ENCODE results near the gene AKAP1.

Gene AKAP1

DNA sequence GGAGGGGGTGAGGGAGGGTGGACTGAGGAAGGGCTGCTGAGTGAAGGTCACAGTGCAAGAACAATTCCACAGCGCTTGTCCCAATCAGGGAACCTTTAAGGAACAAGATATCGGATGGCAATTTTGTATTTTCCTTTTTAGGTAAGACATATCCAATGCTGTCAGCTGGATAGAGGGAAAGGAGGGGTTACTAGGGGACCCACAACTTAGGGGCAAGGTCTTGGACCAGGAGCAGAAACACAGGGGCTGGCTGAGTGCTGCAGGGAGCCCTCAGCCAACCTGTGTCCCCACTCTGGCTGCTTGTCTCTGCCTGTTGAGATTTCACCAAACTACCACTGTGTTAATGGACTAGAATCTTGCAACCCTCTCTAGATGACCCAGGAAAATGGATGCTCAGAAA lies 47.6 kb downstream of the AKAP1 start:
- no peak for DNase-seq

DNA sequence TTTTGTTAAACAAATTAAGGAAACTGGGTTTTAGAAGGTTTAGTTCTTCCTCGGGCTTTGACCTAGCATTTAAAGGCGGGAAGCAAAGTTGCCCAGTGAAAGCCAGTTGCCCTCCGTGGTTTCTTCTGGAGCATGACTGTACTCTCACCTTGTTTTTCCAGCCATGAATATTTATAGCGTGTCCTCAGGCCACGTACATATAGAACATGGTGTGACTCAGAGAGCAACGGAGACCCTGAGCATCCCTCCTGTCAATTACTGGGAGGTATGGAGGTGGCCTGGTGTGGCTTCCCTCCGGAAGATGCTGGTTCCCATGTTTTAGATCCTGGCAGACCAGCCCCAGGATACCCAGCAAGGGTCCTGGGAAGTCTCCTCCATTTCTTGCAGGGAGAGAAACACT lies 48.4 kb downstream of the AKAP1 start:
- DNase-seq = no peak

DNA sequence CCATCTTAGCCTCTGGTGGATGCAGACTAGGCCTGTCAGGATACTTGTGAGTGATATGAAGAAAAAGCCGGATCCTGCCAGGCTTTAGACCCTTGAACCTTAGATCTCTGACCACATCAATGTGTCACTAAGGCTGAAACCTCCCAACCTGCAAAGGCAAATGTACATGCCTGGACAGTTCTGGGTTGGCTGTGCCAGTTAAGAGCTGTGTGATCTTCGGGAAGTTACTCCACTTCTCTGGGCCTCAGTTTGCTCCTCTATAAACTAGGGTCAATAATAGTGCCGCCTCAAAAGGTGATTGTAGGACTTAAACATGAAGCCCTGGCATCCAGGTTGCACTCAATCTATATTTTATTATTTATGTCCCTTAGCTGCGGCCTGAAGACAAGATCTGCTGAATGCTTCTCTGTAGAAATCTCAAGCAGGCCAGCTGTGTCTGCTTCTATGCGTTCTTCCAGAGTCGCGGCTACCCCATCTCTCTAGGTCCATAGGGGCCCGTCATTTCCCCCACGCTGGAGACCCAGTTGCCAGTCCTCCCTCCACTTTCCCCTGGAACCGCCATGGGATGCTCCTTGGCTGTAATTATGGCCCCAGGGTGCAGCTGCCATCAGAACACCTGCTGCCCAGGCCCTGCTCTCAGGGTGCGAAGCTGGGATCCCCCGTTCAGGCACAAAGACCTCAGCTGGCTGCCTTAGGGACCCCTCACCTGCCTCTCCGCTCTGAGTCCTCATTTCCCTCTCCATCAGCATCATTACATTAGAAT lies 50.2 kb downstream of the AKAP1 start:
- DNase-seq = no peak

DNA sequence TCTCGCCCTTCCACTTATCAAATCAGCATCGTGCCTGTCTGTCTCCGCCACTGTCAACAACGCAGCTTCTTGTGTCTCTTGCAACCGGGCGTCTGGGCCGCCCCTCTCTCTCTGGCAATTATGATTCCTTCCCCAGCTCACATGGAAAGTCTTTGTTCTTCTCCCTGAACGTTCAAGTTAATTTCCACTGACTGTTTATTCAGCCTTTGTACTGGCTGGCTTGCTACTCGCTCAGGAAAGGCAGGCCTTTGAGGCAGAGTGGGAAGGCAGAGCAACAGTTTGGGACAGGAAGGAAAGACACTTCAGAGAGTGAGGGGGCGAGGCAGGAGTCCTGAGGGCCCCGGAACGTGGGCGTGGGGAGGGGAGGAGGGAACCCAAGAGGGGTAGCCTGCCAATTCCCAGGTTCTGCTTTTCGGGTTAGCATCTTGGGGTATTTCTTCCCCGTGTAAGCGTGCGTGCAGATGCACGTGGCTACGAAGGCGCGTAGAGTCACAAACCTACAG lies 50.8 kb downstream of the AKAP1 start:
- no peak for DNase-seq

DNA sequence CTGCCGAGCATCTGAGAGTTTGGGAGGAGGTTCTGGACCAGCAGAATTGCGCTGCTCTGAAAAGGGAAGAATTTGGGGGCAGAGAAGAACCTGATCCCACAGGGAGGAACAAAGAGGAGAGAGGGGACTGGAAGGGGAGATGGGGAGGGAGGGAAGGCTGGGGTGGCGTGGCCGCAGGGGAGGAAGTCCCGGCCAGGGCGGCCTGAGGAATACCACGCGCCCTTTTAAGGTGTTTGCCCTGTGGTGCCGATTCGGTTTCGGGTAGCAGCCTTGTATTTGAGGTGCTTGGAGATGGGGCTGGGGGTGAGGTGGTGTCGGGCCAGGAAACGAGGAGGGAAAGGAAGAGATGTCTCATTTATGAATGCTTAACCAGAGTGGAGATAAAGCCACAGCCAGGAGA lies 51.3 kb downstream of the AKAP1 start:
- no peak for DNase-seq

DNA sequence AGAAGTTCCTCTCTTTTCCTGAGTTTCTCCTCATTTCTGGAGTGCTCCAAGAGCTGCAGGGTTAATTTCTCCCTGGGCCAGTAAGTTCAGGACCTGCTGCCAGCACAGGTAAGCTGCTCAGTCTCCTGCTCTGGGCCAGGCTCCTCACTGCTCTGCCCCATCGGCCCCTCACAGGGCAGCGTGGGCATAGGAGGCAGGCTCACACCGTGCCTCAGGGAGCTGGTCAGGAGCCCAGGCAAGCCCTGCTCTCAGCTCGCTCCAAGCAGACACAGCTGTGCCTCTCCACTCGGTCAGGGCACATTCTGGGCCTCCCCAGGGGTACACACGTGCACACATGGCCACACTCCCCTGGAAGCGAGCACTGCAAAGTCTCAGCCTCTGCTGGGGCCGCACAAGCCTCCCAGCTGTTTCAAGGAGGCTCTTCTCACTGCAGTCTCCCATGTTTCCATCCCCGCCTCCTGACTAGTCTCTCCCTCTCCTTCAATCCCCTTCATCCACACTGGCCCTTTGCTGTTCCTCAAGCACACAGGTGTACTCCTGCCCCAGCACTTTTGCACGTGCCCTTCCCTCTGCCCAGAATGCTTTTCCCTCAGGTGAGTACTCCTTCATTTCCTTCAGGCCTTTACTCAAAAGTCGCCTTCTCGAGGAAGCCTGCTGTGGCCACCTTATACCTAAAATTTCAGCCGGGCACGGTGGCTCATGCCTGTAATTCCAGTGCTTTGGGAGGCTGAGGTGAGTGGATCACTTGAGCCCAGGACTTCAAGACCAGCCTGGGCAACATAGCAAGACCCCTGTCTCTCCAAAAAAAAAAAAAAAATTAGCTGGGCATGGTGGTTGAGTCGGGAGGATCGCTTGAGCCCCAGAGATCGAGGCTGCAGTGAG lies 53.2 kb downstream of the AKAP1 start:
- no peak for DNase-seq

DNA sequence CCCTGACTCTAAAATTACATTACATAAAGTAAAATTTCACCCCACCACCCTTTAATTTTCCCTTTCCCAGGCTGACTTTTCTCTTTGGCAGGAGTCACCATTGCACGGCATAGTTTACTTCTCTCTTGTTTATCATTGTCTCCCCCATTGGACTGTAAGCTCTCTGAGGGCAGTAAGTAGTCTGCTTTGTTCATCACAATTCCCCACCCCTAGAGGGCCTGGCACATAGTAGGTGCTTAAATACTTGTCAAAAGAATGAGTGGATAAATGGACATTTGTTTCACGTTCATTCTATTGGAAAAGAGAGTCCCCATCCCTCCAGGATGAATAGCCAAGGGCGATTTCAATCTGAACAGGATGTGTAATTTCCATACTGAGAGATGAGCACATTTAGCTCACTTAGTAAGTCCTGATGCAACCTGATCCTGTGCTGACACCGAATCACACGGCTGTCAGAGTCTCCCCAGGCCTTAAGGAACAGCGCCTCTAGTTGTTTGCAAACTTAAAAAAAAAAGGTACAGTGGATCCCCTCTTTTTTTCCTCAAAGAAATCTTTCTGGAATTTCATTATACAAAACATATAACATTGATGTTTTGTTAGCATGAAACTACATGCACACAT lies 54.0 kb downstream of the AKAP1 start:
- no peak for DNase-seq

DNA sequence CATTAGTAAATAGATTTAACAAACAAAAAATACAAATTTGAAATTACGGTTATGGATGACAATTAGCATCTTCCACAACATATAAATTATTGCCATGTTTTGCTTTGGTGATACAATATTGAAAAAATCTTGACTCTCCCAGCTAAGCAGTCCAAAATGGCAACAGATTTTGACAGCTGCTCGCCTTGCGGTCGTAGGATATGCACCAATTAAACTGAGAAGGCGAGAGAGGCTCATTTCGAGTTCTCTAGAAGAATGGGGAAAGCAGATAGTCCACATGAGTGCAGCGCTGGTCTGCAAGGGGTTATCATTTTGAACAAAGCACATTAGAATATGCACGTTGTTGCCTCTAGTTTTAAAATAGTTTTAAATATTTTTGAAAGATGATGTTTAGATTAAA lies 55.3 kb downstream of the AKAP1 start:
- DNase-seq = no peak

DNA sequence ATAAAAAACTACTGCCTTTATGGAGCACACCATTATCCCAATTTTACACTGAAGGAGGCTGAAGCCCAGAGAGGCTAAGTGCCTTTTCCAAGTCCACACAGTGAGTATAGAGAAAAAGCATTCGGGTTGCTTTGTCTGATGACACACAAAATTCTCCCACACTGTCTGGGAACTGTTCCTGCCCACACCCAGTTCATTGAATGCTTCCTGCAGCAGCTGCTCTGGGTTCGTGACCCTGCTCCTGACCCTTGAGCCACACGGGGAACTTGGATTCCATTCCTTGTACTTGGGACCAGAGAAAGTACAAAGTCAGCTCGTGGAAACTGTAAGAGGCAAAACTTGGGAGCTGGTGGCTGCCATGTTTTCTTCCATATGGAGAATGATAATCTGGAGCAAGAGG lies 57.9 kb downstream of the AKAP1 start:
- DNase-seq = no peak

DNA sequence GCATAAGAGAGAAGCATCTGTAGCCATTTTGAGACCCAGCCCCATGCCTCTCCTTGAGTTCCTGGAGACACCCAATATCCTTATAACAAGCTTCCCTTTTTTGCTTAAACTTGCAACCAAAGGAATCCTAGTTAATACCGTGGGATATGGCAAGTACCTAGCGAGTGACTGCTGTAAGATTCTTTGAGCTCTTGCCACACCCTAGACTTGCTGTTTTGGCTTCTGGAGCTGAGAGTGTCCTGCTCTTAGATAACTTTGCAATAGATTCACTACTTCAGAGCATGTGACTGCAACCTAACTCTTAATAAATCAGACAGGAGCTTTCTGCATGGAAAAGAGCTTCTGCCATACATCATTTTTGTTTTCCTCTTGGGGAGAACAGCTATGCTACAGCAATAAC lies 58.3 kb downstream of the AKAP1 start:
- no peak for DNase-seq

DNA sequence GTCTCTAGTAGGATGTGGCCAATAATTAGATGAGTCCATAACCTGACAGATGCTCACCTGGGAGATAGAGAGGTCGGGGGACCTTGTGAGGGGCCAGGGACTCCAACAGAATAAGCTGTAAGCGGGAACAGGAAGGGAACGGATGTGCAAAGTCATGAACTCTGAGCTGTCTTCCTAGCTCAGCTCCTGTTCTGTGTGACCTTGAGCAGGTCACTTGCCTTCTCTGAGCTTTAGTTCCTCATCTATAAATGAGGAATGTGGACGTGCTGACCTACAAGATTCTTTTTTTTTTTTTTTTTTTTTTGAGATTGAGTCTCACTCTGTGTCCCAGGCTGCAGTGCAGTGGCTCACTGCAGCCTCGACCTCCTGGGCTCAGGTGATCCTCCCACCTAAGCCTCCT lies 58.9 kb downstream of the AKAP1 start:
- DNase-seq = no peak

DNA sequence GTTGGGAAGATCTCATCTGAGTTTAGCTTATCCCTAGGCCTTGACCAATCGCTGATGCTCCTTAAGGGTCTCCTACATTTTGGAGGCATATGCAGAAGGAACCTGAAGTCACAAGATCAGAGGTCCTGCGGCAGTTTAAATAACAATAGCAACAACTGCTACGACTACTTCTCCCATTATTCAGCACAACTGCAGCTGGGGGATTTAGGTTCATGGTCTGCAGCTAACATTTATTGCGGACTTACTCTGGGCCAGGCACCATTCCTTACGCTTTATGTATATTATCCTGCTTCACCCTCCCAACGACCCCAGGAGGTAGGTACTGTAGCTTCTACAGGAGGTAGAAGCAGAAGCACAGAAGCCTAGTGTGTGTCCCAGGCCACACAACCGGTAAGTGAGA lies 59.5 kb downstream of the AKAP1 start:
- no peak for DNase-seq

DNA sequence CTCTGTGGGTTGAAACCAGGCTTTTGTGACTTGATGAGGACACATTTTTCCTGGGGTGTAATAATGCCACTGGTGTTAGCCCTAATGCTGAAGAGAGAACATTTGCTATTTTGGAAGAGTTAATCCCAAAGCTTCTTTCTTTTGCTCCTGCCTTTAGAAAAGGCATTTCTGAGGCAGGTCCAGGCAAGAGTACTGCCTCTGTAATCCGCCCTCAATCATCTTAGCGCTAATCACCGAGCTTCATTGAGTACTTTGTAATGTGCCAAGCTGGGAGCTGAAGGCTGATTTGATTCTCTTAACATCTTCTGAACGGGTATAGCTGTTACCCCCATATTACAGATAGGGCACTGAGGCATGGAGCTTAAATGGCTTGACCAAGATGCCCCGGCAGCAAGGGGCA lies 60.3 kb downstream of the AKAP1 start:
- DNase-seq = no peak

DNA sequence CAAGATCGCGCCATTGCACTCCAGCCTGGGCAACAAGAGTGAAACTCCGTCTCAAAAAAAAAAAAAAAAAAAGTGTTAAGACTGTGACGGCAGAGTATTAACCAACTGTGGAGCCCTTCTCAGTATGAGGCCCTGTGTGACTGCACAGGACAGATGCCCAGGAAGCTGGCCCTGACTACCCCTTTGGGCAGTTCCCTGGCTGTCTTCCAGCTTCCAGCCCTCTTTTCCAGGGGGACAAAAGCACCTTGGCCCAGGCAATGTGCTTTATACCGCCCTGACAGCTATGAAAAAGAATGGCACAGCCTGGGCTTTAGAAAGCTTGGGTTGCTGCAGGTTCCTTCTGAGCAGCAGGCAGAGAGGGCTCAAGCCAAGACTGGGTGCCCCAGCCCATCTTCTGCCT lies 61.2 kb downstream of the AKAP1 start:
- no peak for DNase-seq

DNA sequence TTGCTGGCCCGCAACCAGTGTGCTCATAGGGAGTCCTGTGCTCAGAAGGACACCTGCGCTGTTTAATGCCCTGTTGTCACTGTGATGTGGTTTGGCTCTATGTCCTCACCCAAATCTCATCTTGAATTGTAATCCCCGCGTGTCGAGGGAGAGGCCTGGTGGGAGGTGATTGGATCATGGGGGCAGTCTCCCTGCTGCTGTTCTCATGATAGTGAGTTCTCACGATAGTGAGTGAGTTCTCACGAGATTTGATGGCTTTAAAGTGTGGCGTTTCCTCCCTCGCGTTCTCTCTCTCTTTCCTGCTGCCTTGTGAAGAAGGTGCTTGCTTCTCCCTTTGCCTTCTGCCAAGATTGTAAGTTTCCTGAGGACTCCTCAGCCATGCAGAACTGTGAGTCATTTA lies 66.8 kb downstream of the AKAP1 start:
- no peak for DNase-seq

DNA sequence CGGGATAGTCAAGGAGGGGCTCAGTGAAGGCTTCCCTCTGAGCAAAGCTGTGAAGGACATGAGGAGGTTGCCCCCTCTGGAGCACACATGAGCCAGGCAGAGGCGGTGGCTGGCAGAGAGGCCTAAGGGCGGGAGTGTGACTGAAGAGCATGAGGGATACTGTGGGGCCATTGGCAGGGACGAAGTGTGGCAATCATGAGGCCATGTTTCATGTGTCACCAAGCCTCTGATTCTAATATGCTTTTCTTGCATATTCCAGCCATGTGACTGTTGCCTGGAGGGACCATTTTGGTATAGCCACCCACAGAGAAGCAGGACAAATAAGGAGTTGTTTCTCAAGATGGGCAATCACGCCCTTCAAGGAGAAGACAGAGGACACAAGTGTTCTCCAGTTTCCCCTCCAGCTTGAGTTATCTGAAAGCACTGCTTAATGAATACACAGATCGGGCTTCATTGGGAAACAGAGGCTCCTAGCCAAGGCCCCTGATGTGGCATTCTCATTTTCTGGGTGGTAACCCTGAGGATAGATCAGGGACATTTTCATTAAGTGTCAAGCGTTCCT lies 68.0 kb downstream of the AKAP1 start:
- DNase-seq = no peak

DNA sequence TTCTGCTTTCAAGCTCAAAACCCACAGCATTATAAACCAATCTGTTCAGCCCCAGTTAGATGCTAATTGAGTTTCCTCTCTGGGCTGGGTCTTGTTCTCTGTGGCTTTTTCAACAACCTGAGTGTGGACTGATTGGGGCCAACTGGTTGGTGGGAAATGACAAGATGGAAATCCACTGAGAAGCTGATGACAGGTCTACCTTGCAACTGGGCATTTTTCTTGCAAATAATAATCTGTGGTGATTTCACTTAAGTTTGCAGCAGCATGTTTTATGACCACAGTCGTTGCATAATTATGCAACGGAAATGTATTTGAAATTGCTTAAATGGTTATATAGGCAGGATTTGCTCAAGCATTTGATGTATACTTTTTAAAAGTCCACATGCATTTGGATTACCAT lies 69.9 kb downstream of the AKAP1 start:
- DNase-seq = peak; percentile 8

DNA sequence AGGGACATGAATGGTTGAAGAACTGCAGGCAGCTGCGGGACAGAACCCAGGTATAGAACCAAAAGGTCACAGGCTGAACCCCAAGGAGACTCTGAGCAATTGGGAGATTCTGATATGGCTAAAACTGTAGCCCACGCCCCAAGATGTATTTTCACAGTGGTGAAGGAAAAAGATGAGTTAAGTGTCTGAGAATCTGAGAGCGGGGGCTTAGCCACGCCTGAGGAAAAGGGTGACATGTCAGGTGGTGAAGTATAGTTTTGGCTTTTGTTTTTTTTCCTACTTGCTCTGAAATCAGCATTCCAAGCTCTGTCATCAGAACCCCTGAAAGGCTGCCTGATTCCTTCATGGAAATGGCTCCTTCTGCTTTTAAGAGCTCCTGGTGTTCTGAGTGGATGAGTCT lies 73.3 kb downstream of the AKAP1 start:
- no peak for DNase-seq

DNA sequence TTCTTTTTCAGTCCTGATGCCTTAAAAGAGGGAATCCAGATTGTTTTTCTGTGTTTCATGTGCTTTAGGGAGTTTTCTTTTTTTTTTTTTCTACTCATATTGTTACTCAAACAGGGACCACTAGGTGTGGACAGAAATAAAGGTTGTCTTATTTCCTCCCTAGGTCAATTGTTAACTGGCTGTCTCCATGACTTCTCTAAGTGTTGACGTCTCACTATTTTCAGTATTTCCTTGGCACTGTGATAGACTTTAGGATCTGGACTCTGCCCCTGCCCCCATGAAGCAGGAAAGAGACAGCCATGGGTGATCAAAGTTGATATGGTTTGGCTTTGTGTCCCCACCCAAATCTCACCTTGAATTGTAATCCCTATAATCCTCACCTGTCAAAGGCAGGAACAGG lies 73.7 kb downstream of the AKAP1 start:
- DNase-seq = no peak

DNA sequence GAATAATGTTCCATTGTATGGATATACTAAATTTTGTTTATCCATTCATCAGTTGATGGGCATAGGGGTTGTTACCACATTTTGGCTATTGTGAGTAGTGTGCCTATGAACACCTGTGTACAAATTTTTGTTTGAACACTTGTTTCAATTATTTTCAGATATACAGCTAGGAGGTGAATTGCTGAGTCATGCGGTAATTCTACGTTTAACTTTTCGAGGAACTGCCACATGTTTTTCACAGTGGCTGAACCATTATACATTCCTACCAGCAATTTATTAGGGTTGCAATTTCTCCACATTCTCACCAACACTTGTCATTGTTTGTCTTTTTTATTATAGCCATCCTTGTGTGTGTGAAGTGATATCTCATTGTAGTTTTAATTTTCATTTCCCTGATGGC lies 75.6 kb downstream of the AKAP1 start:
- no peak for DNase-seq

DNA sequence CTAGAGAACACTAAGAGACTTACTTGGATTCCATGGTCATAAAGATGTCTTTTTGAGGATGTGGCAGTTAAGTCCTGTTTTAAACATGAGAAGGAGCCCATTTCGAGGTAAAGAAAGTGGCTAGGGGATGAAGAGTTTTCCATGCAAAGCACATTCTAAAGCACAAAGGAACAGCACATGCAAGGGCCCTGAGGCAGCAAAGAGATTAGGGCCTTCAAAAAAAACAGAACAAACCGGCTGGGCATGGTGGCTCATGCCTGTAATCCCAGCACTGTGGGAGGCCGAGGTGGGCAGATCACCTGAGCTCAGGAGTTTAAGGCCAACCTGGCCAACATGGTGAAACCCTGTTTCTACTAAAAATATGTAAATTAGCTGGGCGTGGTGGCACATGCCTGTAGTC lies 79.8 kb downstream of the AKAP1 start:
- DNase-seq = no peak

DNA sequence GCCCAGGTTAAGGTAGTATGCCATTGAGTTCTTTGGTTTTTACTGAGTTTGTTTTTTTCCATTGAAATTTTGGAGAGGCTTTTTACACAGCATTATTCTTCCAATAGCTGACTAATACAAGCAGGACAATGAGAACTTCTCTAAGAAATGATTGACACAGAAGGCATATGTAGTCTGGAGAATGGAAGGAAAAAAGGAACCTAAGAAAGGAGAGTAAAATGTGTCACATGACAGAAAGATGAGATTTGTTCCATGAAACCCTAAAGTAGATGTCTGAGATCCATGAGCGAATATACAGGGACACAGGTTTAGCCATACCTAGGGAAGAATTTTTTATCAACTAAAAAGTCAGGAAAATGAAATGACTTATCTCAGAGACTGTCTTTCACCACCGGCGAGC lies 80.7 kb downstream of the AKAP1 start:
- no peak for DNase-seq

DNA sequence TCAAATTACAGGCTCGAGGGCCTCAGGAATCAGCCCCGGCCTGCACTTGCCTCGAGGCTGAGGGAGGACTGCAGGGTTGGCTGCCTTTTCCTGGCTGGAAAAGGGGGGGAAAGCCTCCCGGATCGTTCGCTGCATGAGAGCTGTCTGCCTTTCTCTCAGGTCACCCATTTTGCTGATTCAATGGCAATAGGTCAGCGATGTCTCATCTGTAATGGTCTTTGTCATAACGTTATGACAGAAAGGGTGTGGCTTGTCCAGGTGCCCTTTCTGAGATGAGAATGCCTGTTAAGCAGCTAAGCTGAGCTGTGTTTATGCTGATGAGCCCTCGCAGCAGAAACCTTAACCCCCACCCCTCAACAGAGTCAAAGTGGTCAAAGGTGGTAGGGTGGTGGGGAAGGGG lies 81.8 kb downstream of the AKAP1 start:
- no peak for DNase-seq

DNA sequence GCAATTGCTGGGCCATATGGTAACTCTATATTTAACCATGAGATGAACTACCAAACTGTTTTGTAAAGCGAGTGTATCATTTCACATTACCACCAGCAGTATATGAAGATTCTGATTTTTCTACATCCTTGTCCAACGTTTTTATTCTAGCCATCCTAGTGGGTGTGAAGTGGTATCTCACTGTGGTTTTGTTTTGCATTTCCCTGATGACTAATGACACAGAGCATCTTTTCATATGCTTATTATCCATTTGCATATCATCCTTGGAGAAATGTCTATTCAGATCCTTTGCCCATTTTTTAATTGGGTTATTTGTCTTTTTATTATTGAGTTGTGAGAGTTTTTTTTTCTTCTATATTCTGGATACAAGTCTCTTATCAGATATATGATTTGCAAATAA lies 83.6 kb downstream of the AKAP1 start:
- DNase-seq = no peak

All from GF-D8 (cell line).